HCT116 (cell line): ENCODE data around the gene FAM9B.

ENCODE experiments used
- CBX3 ChIP-seq: IDR thresholded peaks from 2 replicates; pipeline ENCODE4 v1.6.1; 2012; ENCODE audit warnings: low read depth
- CEBPB ChIP-seq: IDR thresholded peaks from 2 replicates; pipeline ENCODE4 v1.6.1; 2012; ENCODE audit warnings: low read depth
- EGR1 ChIP-seq: IDR thresholded peaks from 2 replicates; pipeline ENCODE4 v1.6.1; 2012; ENCODE audit warnings: low read depth
- EZH2 ChIP-seq: fragments of 200-600 bp; sonication (generic); IDR thresholded peaks from 2 replicates; pipeline ENCODE4 v1.6.1; 2017; ENCODE audit warnings: antibody characterized with exemption, mixed run types
- POLR2A ChIP-seq: IDR thresholded peaks from 2 replicates; pipeline ENCODE4 v1.7.0; 2011; ENCODE audit warnings: borderline replicate concordance; ENCODE audit not compliant: insufficient read depth, insufficient read length; ENCODE audit errors: extremely low read depth
- POLR2AphosphoS5 ChIP-seq: IDR thresholded peaks from 2 replicates; pipeline ENCODE4 v1.6.1; 2011; ENCODE audit warnings: mild to moderate bottlenecking, low read depth, low read length, moderate library complexity
- SIN3A ChIP-seq: IDR thresholded peaks from 2 replicates; pipeline ENCODE4 v1.6.1; 2012; ENCODE audit warnings: low read depth
- ZNF274 ChIP-seq: fragments of 200-500 bp; sonication (Bioruptor generic); IDR thresholded peaks from 2 replicates; pipeline ENCODE4 v1.6.1; 2014; ENCODE audit warnings: mild to moderate bottlenecking, low read depth, low read length, inconsistent platforms
- TF ChIP-seq, protein P1 (sequence below): IDR thresholded peaks from 2 replicates; pipeline ENCODE4 v1.6.1; 2012
- TF ChIP-seq, protein P2 (sequence below), 3 experiments: fragments of 200-600 bp in 1 of 3; sonication (generic) in 1 of 3; IDR thresholded peaks in 2 of 3; conservative IDR thresholded peaks in 1 of 3; 2 replicates each; pipeline ENCODE4 v1.5.1; 2012 to 2017; ENCODE audit warnings: low read depth in 2 of 3, low read length in 2 of 3, antibody characterized with exemption in 1 of 3, borderline replicate concordance in 1 of 3, control low read depth in 1 of 3, mild to moderate bottlenecking in 1 of 3, mixed read lengths in 1 of 3, mixed run types in 1 of 3, moderate library complexity in 1 of 3; ENCODE audit not compliant: insufficient read depth in 1 of 3
- TF ChIP-seq, protein P3 (sequence below): IDR thresholded peaks from 2 replicates; pipeline ENCODE4 v1.6.1; 2012

DNA sequence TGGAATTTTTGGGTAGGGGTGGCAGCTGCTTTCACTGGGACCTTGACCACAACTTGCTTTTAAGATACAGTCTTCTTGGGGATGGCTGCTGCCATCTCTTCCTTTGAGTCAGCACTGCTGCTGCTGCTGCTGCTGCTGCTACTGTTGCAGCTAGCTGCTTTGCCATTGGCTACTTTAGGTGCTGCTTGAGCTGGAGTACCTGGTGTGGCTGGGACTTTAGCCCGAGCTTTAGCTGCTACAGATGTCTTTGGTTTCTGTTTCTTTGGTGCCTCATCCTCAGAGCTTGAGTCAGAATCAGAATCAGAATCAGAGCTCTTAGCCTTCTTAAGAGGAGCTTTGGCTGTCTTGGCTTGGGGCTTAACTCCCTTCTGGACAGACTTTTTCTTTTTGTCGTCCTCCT is 52.2 kb downstream of the FAM9B start:
- TF ChIP-seq, protein P1, sequence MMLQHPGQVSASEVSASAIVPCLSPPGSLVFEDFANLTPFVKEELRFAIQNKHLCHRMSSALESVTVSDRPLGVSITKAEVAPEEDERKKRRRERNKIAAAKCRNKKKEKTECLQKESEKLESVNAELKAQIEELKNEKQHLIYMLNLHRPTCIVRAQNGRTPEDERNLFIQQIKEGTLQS: no peak
- TF ChIP-seq, protein P2, sequence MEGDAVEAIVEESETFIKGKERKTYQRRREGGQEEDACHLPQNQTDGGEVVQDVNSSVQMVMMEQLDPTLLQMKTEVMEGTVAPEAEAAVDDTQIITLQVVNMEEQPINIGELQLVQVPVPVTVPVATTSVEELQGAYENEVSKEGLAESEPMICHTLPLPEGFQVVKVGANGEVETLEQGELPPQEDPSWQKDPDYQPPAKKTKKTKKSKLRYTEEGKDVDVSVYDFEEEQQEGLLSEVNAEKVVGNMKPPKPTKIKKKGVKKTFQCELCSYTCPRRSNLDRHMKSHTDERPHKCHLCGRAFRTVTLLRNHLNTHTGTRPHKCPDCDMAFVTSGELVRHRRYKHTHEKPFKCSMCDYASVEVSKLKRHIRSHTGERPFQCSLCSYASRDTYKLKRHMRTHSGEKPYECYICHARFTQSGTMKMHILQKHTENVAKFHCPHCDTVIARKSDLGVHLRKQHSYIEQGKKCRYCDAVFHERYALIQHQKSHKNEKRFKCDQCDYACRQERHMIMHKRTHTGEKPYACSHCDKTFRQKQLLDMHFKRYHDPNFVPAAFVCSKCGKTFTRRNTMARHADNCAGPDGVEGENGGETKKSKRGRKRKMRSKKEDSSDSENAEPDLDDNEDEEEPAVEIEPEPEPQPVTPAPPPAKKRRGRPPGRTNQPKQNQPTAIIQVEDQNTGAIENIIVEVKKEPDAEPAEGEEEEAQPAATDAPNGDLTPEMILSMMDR (IDR thresholded peaks at IDR 0.05 in 2 of 3, conservative IDR thresholded peaks at IDR 0.05 in 1 of 3; ENCODE audit: borderline replicate concordance in 1 of 3, insufficient read depth in 1 of 3, low read depth in 2 of 3, low read length in 2 of 3): no peak
- no peak for TF ChIP-seq EGR1
- no peak for TF ChIP-seq EZH2
- TF ChIP-seq, protein P3, sequence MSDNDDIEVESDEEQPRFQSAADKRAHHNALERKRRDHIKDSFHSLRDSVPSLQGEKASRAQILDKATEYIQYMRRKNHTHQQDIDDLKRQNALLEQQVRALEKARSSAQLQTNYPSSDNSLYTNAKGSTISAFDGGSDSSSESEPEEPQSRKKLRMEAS: no peak
- TF ChIP-seq CBX3: no peak
- TF ChIP-seq POLR2A: no peak
- TF ChIP-seq SIN3A: no peak
- TF ChIP-seq POLR2AphosphoS5: no peak
- no peak for TF ChIP-seq CEBPB
- TF ChIP-seq ZNF274: no peak
